AG09309 (cell line): ENCODE data around the gene REPS1.

Experiments
- DNase-seq: peaks from one replicate; pipeline ENCODE4 v3.0.0-alpha.2; 2010; ENCODE audit warnings: low read depth
- H3K4me3 ChIP-seq: 2 replicates; pipeline ENCODE4 v1.5.1; 2011; ENCODE audit warnings: mild to moderate bottlenecking, low read depth, low read length, moderate library complexity; ENCODE audit not compliant: control insufficient read depth
- CTCF ChIP-seq: IDR thresholded peaks from 2 replicates; pipeline ENCODE4 v1.5.1; 2011; ENCODE audit warnings: mild to moderate bottlenecking, low read depth, low read length, inconsistent platforms; ENCODE audit not compliant: insufficient read depth, control insufficient read depth; ENCODE audit errors: missing control alignments

REPS1 gene

GRCh38 chr6:138923561-138923960 is 64.5 kb downstream of the REPS1 start:
- DNase-seq = no peak

GRCh38 chr6:138920906-138921305 is 67.1 kb downstream of the REPS1 start:
- H3K4me3 ChIP-seq = no peak overlapping the region
- DNase-seq = no peak
- no peak for TF ChIP-seq CTCF

More at GRCh38 chr6:138923561-138923960, 64.5 kb downstream of the REPS1 start:
- TF ChIP-seq CTCF = no peak
- H3K4me3 ChIP-seq = no peak overlapping the region

DNA sequence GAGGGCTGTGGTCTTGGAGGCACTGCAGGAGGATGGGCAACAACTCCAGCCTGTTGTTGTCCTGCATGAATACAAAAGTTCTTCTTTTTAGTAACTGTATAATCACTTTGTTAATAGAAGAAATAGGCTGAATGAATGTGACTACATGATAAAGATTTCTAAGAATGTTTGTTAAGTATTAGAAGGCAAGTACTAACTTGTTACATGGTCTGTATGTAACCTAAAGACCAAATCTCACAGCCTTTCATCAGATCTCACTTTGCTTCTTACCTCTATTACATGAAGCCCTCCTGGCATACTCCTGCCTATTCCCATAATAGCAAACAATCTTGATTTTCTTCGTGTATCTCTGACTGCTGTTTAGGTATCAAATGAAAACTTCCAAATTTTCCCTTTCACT is 73.4 kb downstream of the REPS1 start:
- no peak overlapping the region for H3K4me3 ChIP-seq
- no peak for TF ChIP-seq CTCF
- no peak for DNase-seq

DNA sequence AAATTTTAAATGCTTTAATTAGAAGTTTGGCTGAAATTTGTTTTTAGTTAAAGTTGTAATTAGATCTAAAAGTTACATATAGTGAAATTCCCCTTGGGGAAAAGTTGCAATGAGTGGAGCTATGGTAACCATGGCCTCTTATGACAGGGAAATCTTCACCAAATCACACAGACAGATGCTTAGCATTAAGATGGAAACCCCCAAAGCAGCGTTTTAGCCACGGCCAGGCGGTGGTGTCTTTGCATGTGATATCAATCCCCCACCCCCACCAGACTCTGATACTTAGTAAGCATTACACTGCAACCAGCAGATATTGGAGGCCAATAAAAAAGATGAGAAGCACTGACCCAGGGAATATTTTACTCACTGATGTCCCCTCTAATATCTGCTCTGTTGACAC is 75.7 kb downstream of the REPS1 start:
- H3K4me3 ChIP-seq = no peak overlapping the region
- no peak for DNase-seq
- TF ChIP-seq CTCF = no peak

GRCh38 chr6:138909975-138910374 is 78.1 kb downstream of the REPS1 start:
- no peak overlapping the region for H3K4me3 ChIP-seq
- TF ChIP-seq CTCF = no peak
- DNase-seq = no peak

GRCh38 chr6:138909511-138909910 is 78.5 kb downstream of the REPS1 start:
- no peak for TF ChIP-seq CTCF
- H3K4me3 ChIP-seq = no peak overlapping the region
- no peak for DNase-seq

DNA sequence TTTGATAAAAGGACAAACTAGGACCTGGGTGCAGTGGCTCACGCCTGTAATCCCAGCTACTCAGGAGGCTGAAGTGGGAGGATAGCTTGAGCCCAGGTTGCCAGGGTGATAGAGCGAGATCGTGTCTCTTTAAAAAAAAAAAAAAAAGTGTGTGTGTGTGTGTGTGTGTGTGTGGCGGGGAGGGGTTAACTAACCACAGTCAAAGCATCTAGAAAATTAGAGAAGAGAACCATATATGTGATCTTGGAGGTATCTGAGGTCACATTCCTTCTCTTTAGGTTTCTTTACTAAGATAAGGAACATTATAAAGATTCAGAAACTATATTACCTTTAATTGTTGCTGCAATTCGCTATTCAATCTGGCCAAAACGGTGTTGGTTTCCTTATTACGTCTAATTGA is 80.9 kb downstream of the REPS1 start:
- no peak for DNase-seq
- no peak overlapping the region for H3K4me3 ChIP-seq
- no peak for TF ChIP-seq CTCF
